Left lung (tissue), 10 donors: Measurements from ENCODE around the gene CLEC5A. TPM values are rescaled to one million over a fixed set of nuclear protein-coding genes. Genes with fewer than 3 reads are reported as not detected.

Experiments used
- ATAC-seq: fragments of 200-7000 bp; cut with Tn5 transposase; one replicate; pipeline ENCODE4 v1.9.1; 2020; ENCODE audit warnings: moderate library complexity
- DNase-seq, 4 donors: peaks; one replicate each; pipeline ENCODE4 v3.0.0-alpha.2; 2013 to 2020
- H3K27ac ChIP-seq, 2 donors: fragments of 200-600 bp; sonication (generic) in 1 of 2; one replicate each; pipeline versions ENCODE4 v1.5.0 to v1.8.0; 2020 to 2021
- H3K27me3 ChIP-seq, 2 donors: fragments of 200-600 bp; sonication (generic) in 1 of 2; one replicate each; pipeline versions ENCODE4 v1.5.0 to v1.8.0; 2020 to 2021
- H3K36me3 ChIP-seq, 2 donors: fragments of 200-600 bp; sonication (generic) in 1 of 2; one replicate each; pipeline versions ENCODE4 v1.5.0 to v1.8.0; 2020 to 2021
- H3K4me1 ChIP-seq, 2 donors: fragments of 200-600 bp; one replicate each; pipeline ENCODE4 v1.8.0; 2021
- H3K4me3 ChIP-seq, 2 donors: fragments of 200-600 bp; sonication (generic) in 1 of 2; one replicate each; pipeline versions ENCODE4 v1.5.0 to v1.8.0; 2020 to 2021; ENCODE audit warnings: mild to moderate bottlenecking in 1 of 2
- H3K9me3 ChIP-seq, 2 donors: fragments of 200-600 bp; sonication (generic) in 1 of 2; one replicate each; pipeline versions ENCODE4 v1.5.0 to v1.8.0; 2020 to 2021
- intact Hi-C, 2 donors: fragments of 100-400 bp; cut with DNase I; formaldehyde crosslinking; loops; one replicate each; pipeline versions ENCODE4 v1.11.2 to v1.14.2; 2022
- polyA plus RNA-seq, 6 donors: library from polyadenylated mRNA; unstranded; fragments of 120-200 nt; gene quantifications; one replicate each; pipeline ENCODE4 v1.2.1, GENCODE V29; 2013; ENCODE audit not compliant: insufficient read length in 6 of 6
- total RNA-seq, 2 donors: library from RNA; stranded (reverse); fragmentation: NEBNext Ultra II Directional; extraction: Animal tissue kit (Norgen Biotek cat#: 25700); gene quantifications; one replicate each; pipeline ENCODE4 v1.2.1, GENCODE V29; 2021
- TF ChIP-seq, protein P1 (sequence below), 2 donors: fragments of 200-600 bp; sonication (generic) in 1 of 2; IDR thresholded peaks; one replicate each; pipeline versions ENCODE4 v1.5.0 to v1.8.0; 2021; ENCODE audit warnings: antibody characterized with exemption in 2 of 2
- donor health status: DM: no; HTN: yes; CAD: no.
- donor health status: DM: no; HTN: no; CAD: no.

Gene CLEC5A
- total and polyA plus RNA-seq, 8 donors, result 0.29 to 12.6 (median 0.92) TPM

DNA sequence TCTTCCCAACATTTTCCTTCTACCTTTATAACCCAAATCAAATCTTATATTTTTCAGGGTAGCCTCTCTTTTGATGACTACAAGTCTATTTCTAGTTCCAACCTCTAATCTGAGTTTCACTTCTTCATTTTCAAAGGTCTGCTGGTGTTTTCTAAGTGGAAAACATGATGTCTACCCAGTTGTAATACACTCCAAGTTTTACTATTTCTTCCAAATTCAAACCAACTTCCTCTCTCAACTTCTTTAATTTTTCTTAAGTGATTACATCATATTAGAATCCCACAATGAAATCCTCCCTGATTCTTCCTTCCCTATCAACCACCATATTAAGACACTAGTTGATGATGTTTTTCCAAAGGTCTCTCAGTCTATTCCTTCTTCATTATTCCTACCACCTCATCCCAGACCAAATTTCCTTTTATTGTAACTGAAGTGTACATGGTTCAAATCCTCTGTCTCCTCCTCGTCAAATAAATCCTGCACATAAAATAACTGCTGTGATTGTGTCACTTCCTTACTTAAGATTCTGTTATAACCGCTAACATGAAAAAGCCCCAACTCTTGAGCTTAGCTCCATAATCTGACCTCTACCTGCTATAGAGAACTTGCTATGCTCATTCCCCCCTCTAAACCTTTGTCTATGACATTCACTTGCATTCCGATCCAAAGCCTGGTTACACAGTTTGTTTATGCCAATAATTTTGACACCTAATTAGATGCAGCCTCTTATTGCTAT, 14.1 kb upstream of the CLEC5A start:
- intact Hi-C loops, result no loop called here
- Histone ChIP-seq H3K4me1 (peaks cover 0 to 35% of the 10 kb centered on the region in 2 donors), H3K4me3 (no peak overlapping the region), H3K9me3 (peaks cover 0 to 4% of the 10 kb centered on the region in 2 donors), H3K27ac (peak overlapping the region in 1 of 2 donors; percentile 55), H3K27me3 (no peaks in the 10 kb centered on the region), H3K36me3 (no peaks in the 10 kb centered on the region)
- DNase-seq, result no peak
- peak; percentile 44 for ATAC-seq
- TF ChIP-seq, protein P1, sequence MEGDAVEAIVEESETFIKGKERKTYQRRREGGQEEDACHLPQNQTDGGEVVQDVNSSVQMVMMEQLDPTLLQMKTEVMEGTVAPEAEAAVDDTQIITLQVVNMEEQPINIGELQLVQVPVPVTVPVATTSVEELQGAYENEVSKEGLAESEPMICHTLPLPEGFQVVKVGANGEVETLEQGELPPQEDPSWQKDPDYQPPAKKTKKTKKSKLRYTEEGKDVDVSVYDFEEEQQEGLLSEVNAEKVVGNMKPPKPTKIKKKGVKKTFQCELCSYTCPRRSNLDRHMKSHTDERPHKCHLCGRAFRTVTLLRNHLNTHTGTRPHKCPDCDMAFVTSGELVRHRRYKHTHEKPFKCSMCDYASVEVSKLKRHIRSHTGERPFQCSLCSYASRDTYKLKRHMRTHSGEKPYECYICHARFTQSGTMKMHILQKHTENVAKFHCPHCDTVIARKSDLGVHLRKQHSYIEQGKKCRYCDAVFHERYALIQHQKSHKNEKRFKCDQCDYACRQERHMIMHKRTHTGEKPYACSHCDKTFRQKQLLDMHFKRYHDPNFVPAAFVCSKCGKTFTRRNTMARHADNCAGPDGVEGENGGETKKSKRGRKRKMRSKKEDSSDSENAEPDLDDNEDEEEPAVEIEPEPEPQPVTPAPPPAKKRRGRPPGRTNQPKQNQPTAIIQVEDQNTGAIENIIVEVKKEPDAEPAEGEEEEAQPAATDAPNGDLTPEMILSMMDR (IDR thresholded peaks at IDR 0.05), result no peak

DNA sequence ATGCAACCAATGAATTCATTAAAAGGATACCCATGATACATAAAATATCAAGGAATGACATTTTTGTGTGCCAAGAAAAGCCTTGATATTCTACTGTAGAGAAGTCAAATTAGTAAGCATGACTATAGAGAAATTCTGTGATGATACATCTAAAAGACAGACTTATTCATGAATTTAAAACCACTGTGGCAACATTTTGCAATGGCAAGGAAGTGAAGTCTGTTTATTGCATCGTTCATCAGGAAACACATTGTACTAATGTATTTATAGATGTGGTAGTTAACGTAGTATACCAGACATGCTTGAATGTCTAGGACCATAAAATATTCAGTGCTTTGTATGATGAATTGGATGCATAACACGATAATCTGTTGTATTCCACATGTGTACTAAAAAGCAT, 9.3 kb upstream of the CLEC5A start:
- DNase-seq (no peak), ATAC-seq (peak; percentile 23)
- H3K4me1 ChIP-seq, result peaks cover 0 to 33% of the 10 kb centered on the region in 2 donors
- no peak overlapping the region for H3K4me3 ChIP-seq
- intact Hi-C loops, result no loop called here
- TF ChIP-seq, protein P1 (IDR thresholded peaks at IDR 0.05), result no peak
- H3K36me3 ChIP-seq, result no peaks in the 10 kb centered on the region
- H3K27me3 ChIP-seq, result no peaks in the 10 kb centered on the region
- H3K9me3 ChIP-seq, result no peaks in the 10 kb centered on the region
- peak overlapping the region in 1 of 2 donors; percentile 35 for H3K27ac ChIP-seq

GRCh38 chr7:141954334-141954733, 7.6 kb upstream of the CLEC5A start:
- H3K9me3 ChIP-seq, result no peaks in the 10 kb centered on the region
- TF ChIP-seq, protein P1 (IDR thresholded peaks at IDR 0.05), result no peak
- ATAC-seq, result no peak
- H3K36me3 ChIP-seq, result no peaks in the 10 kb centered on the region
- no peaks in the 10 kb centered on the region for H3K27me3 ChIP-seq
- H3K4me1 ChIP-seq, result peaks cover 0 to 38% of the 10 kb centered on the region in 2 donors
- no peak for DNase-seq
- intact Hi-C loops, result no loop called here
- H3K4me3 ChIP-seq, result no peak overlapping the region
- no peak overlapping the region for H3K27ac ChIP-seq

DNA sequence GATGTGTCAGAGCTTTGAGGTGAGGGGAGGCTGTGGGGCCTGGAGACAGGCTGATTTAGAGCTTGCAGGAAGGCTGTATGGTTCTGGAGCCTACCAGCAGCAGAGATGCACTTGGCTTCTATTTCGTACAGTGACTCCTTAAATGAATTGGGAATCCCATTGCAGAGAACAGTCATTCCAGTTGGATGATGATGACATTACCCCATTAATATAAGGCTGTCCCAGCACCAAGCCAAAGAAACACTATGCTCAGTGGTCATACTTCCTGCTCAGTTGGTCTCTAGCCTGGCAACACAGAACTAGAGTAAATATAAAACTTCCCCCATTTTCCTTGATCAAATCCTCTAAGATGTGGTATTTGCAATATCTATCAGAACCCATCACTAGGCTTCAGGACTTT, 5.7 kb upstream of the CLEC5A start:
- H3K9me3 ChIP-seq, result no peaks in the 10 kb centered on the region
- no peak overlapping the region for H3K4me3 ChIP-seq
- H3K4me1 ChIP-seq, result peaks cover 0 to 40% of the 10 kb centered on the region in 2 donors
- H3K27me3 ChIP-seq, result no peaks in the 10 kb centered on the region
- intact Hi-C loops, result no loop called here
- H3K27ac ChIP-seq, result no peak overlapping the region
- ATAC-seq (no peak), DNase-seq (no peak)
- TF ChIP-seq, protein P1 (IDR thresholded peaks at IDR 0.05), result no peak
- H3K36me3 ChIP-seq, result no peaks in the 10 kb centered on the region

- DNase-seq, result no peak
- TF ChIP-seq, protein P1 (IDR thresholded peaks at IDR 0.05), result no peak
- Histone ChIP-seq H3K27ac (no peak overlapping the region), H3K4me1 (peaks cover 0 to 37% of the 10 kb centered on the region in 2 donors), H3K36me3 (no peaks in the 10 kb centered on the region), H3K9me3 (no peaks in the 10 kb centered on the region), H3K4me3 (no peak overlapping the region), H3K27me3 (no peaks in the 10 kb centered on the region)
- intact Hi-C loops, result no loop called here
- no peak for ATAC-seq
Measured at GRCh38 chr7:141950806-141951205, 4.0 kb upstream of the CLEC5A start.
